HFFc6 (cell line): ENCODE results near the gene RPS6KL1. TPM values are rescaled to one million over a fixed set of nuclear protein-coding genes. Genes with fewer than 3 reads are reported as not detected.
"Not testable (repeated sequence)": the region's sequence is repeated elsewhere in the genome, so short reads cannot be mapped to it uniquely, and the experiment has no call there.

Experiments used
- DNase-seq: peaks from one replicate; pipeline ENCODE4 v3.0.0-alpha.2; 2018
- H3K27ac Mint-ChIP-seq: 2 replicates; pipeline ENCODE4 v1.8.0; 2020; ENCODE audit warnings: mild to moderate bottlenecking, mixed read lengths
- H3K27me3 Mint-ChIP-seq: 2 replicates; pipeline ENCODE4 v1.8.0; 2021; ENCODE audit warnings: mild to moderate bottlenecking, moderate library complexity, mixed read lengths; ENCODE audit not compliant: insufficient read depth
- H3K36me3 Mint-ChIP-seq: 2 replicates; pipeline ENCODE4 v1.8.0; 2021; ENCODE audit warnings: low read depth, mixed read lengths
- H3K4me1 Mint-ChIP-seq: 2 replicates; pipeline ENCODE4 v1.8.0; 2020; ENCODE audit warnings: low read depth, mixed read lengths
- H3K4me3 Mint-ChIP-seq: 2 replicates; pipeline ENCODE4 v1.8.0; 2020; ENCODE audit warnings: mild to moderate bottlenecking, moderate library complexity, mixed read lengths
- H3K9me3 Mint-ChIP-seq: 2 replicates; pipeline ENCODE4 v1.8.0; 2020; ENCODE audit warnings: mild to moderate bottlenecking, mixed read lengths
- total RNA-seq, 6 experiments: library from RNA; stranded (reverse); fragmentation: NEBNext Ultra II Directional; extraction: Animal tissue kit (Norgen Biotek cat#: 25700); gene quantifications; 2 replicates in 1 of 6; 3 replicates in 5 of 6; pipeline ENCODE4 v1.2.3, GENCODE V29; 2021
- TF ChIP-seq, protein P1 (sequence below): fragments of 200-600 bp; sonication (generic); IDR thresholded peaks from 2 replicates; pipeline ENCODE4 v1.5.0; 2021; ENCODE audit warnings: antibody characterized with exemption, mild to moderate bottlenecking

RPS6KL1 gene
- total RNA-seq, 6 experiments from 2014 or later: 0.78 to 1.1 (median 1.0) TPM

DNA sequence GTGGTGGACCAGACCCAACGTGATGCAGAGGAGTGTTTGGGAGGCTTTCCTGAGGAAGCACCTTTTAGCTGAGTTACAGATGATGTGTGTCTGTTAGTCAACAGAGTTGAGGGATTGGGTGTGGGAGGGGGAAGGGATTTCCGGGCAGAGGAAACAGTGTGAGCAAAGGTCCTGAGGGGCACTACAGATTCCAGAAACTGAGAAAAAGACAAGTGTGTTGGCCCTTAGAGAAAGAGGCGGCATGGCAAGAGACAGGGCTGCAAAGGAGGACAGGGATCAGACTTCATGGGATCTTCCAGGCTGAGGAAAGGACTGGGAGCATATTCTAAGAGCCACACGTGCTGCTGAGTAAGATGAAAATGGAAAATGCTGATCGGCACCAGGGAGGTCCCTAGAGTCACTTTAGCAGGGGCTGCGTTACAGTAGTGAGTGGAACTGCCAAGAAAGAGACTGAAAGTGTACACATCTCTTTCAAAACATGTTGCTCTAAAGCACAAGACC lies 9.4 kb upstream of the RPS6KL1 start:
- H3K27ac Mint-ChIP-seq: no peak overlapping the region
- H3K27me3 Mint-ChIP-seq: peaks cover 6% of the 10 kb centered on the region
- TF ChIP-seq, protein P1, sequence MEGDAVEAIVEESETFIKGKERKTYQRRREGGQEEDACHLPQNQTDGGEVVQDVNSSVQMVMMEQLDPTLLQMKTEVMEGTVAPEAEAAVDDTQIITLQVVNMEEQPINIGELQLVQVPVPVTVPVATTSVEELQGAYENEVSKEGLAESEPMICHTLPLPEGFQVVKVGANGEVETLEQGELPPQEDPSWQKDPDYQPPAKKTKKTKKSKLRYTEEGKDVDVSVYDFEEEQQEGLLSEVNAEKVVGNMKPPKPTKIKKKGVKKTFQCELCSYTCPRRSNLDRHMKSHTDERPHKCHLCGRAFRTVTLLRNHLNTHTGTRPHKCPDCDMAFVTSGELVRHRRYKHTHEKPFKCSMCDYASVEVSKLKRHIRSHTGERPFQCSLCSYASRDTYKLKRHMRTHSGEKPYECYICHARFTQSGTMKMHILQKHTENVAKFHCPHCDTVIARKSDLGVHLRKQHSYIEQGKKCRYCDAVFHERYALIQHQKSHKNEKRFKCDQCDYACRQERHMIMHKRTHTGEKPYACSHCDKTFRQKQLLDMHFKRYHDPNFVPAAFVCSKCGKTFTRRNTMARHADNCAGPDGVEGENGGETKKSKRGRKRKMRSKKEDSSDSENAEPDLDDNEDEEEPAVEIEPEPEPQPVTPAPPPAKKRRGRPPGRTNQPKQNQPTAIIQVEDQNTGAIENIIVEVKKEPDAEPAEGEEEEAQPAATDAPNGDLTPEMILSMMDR: no peak
- no peaks in the 10 kb centered on the region for H3K9me3 Mint-ChIP-seq
- H3K36me3 Mint-ChIP-seq: no peaks in the 10 kb centered on the region
- DNase-seq: no peak
- no peak overlapping the region for H3K4me3 Mint-ChIP-seq
- H3K4me1 Mint-ChIP-seq: peaks cover 8% of the 10 kb centered on the region; the same call in 1 of the 2 replicates

DNA sequence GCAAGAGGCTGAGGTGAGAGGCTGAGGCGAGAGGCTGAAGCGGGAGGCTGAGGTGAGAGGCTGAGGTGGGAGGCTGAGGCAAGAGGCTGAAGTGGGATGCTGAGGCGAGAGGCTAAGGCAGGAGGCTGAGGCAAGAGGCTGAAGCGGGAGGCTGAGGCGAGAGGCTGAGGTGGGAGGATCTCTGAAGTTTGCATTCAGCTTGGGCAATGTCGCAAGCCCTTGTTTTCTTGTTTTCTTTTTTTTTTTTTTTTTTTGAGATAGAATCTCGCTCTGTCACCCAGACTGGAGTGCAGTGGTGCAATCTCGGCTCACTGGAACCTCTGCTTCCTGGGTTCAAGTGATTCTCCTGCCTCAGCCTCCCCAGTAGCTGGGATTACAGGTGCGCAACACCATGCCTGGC lies 8.7 kb upstream of the RPS6KL1 start:
- not testable (repeated sequence) for H3K4me3 Mint-ChIP-seq, H3K9me3 Mint-ChIP-seq, H3K4me1 Mint-ChIP-seq

DNA sequence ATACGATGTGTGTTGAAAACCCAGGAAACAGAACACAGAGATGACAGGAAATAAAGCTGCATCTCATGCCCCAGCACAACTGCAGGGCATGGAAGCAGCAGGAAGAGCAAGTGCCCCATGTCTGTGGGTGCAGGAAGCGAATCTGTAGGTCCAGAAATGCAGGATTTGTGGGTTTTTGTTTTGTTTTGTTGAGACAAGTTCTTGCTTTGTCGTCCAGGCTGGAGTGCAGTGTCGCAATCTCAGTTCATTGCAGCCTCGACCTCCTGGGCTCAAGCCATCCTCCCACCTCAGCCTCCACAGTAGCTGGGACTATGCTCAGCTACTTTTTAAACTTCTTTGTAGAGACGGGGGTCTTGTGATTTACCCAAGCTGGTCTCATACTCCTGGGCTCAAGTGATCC lies 6.2 kb upstream of the RPS6KL1 start:
- Mint-ChIP-seq H3K36me3 (no peaks in the 10 kb centered on the region), H3K4me1 (peaks cover 8% of the 10 kb centered on the region; the same call in 1 of the 2 replicates), H3K27ac (no peak overlapping the region), H3K4me3 (no peak overlapping the region), H3K9me3 (no peaks in the 10 kb centered on the region), H3K27me3 (peaks cover 14% of the 10 kb centered on the region)
- TF ChIP-seq, protein P1: no peak
- DNase-seq: no peak

More for the DNA sequence above, 8.7 kb upstream of the RPS6KL1 start:
- not testable (repeated sequence) for H3K27me3 Mint-ChIP-seq, DNase-seq, H3K27ac Mint-ChIP-seq, H3K36me3 Mint-ChIP-seq

DNA sequence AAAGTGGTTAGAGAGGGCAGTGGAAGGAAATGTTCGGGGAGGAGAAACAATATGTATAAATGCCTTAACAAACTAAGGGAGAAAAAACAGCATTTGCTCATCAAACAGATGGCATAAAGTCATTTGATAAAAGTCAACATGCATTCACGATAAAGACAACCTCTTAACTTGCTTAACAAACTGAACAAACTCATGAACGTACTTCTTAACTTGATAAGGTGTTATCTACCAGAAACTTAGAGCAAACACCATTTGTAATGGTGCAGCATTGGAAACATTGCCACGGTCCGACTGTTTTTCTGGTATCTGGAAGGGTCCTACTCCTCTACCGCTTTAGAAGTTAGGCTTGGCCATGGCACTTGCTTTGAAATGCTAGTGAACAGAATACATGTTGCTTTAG lies 4.2 kb upstream of the RPS6KL1 start:
- peaks cover 9% of the 10 kb centered on the region for H3K27me3 Mint-ChIP-seq

DNA sequence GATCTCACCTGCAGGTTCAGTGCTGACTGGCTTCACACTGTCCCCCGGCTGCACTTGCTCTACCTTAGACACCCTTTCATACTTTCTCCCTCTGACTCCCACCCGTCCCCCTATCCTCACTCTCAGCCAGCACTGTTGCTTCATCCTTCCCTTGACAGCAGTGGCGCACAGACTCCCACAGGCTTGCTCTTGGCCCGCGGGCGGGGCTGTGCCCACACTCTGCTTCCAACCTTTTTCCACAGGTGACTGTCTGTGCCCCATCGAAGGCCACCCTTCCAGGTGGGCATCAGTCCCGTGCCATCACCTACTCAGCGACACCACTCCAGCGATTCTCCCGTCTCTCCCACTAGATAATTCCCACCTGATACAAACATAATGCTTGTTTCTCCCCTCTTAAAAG lies 1.0 kb upstream of the RPS6KL1 start:
- Mint-ChIP-seq H3K27ac (no peak overlapping the region), H3K4me3 (no peak overlapping the region), H3K36me3 (no peaks in the 10 kb centered on the region), H3K4me1 (peaks cover 7% of the 10 kb centered on the region), H3K9me3 (no peaks in the 10 kb centered on the region), H3K27me3 (peaks cover 10% of the 10 kb centered on the region)
- TF ChIP-seq, protein P1: no peak
- DNase-seq: no peak

More for the DNA sequence above, 4.2 kb upstream of the RPS6KL1 start:
- no peaks in the 10 kb centered on the region for H3K9me3 Mint-ChIP-seq
- peaks cover 1% of the 10 kb centered on the region; the same call in 1 of the 2 replicates for H3K4me1 Mint-ChIP-seq
- DNase-seq: no peak
- no peaks in the 10 kb centered on the region for H3K36me3 Mint-ChIP-seq
- TF ChIP-seq, protein P1: no peak
- H3K4me3 Mint-ChIP-seq: no peak overlapping the region
- H3K27ac Mint-ChIP-seq: no peak overlapping the region

DNA sequence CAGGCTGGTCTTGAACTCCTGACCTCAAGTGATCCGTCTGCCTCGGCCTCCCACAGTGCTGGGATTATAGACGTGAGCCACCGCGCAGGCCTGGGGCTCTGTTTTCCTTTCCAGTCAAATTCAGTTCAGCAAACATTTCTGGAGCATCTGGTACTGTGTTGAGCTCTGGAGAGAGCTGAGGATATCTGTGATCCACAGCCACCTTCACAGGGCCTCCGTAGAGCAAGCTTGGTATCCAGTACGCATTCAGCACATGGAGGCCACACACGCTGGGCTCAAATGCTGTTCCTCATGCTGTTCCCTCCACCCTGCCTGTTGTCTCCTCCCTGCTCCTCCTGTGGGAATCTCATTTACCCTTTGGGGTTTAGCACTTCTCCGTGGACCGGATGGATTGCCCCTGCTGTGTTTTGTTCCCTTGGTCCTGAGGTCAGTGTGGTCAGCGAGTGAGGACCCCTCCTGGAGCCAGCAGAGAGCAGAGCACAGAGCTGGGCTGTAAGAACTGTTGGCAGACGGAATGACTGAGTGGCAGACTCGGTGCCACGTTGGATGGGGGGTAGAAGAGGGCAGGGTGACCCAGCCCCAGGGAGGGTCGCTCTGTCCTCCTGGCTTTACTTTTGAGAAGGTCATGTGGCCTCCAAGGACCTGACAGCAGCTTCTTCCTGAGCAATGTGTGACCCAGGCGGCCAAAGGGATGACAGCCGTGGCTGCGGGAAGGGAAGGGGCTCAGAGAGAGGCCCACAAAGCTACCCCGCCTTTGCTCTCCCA lies 891 bp downstream of the RPS6KL1 start:
- H3K27me3 Mint-ChIP-seq: peaks cover 10% of the 10 kb centered on the region
- no peak for DNase-seq
- H3K4me3 Mint-ChIP-seq: peak overlapping the region; percentile 51
- no peaks in the 10 kb centered on the region for H3K9me3 Mint-ChIP-seq
- no peaks in the 10 kb centered on the region for H3K36me3 Mint-ChIP-seq
- H3K27ac Mint-ChIP-seq: no peak overlapping the region
- H3K4me1 Mint-ChIP-seq: peaks cover 8% of the 10 kb centered on the region
- TF ChIP-seq, protein P1: no peak
